T-cell (primary cell): Measurements from ENCODE around the gene DAO. TPM values are rescaled to one million over a fixed set of nuclear protein-coding genes. Genes with fewer than 3 reads are reported as not detected.

Source experiments
- total RNA-seq, 35 experiments: library from RNA in 6 of 35; stranded (reverse) in 6 of 35; fragments of 120-200 nt in 1 of 35; gene quantifications; one replicate each; pipeline versions ENCODE4 v1.2.1 to v1.2.4 and lab custom pipeline; 2013 to 2026

DAO gene
- total RNA-seq, 5 donors from 2014 or later (not counting 1 experiment from before 2014, with no cell fraction given), result not detected

Other genes starting within 250 kb of the DAO start
- 100 to 1,000 TPM; 102 to 220 (median 215) TPM for gene SELPLG, start 246.2 kb upstream of the DAO start, total RNA-seq
- 10 to 100 TPM in 1 of 5 donors, 1 to 10 TPM in 4; 7.4 to 11.4 (median 8.7) TPM for gene CORO1C, start 148.6 kb upstream of the DAO start, total RNA-seq
- 10 to 100 TPM; 21.8 to 40.1 (median 35.0) TPM for gene SSH1, start 22.5 kb upstream of the DAO start, total RNA-seq
- gene SVOP, start 141.0 kb downstream of the DAO start, total RNA-seq, result not detected
- gene USP30, start 172.5 kb downstream of the DAO start, total RNA-seq, result 10 to 100 TPM in 4 of 5 donors, 1 to 10 TPM in 1; 9.8 to 20.9 (median 13.9) TPM
- gene ALKBH2, start 213.4 kb downstream of the DAO start, total RNA-seq, result 10 to 100 TPM in 4 of 5 donors, 1 to 10 TPM in 1; 7.9 to 24.6 (median 19.3) TPM
- 10 to 100 TPM in 3 of 5 donors, 1 to 10 TPM in 2; 8.7 to 19.7 (median 16.8) TPM for gene UNG, start 217.5 kb downstream of the DAO start, total RNA-seq
- gene ACACB, start 236.5 kb downstream of the DAO start, total RNA-seq, result 10 to 100 TPM; 24.8 to 34.1 (median 32.1) TPM